Measurements from ENCODE around the gene CTNNA2. TPM values are rescaled to one million over a fixed set of nuclear protein-coding genes. Genes with fewer than 3 reads are reported as not detected.
A peak's percentile ranks its signal among the peaks of the same experiment; 100 is the strongest.

Gene CTNNA2
- total RNA-seq, 1 experiment from 2014 or later, result 5.5 TPM

DNA sequence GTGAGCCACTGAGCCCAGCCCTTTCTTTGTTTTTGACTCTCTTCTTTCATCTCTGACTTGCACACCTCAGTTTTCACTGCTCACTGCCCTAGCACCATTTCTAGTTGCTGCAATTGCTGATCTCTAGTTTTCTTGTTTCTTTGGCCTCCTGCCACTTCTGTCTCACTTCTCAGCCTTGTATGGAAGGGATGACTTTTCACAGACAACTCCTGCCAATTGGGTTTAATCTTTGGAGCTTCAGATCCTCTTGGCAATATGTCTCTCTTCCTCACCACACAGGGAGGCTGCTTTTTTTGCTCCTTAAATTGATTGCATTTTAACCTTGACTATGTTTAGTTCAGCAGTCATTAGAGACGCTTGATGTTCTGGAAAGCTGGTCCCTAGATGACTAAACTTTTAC is 323.1 kb downstream of the CTNNA2 start:
- no peaks in the 10 kb centered on the region for H3K79me2 ChIP-seq (ENCODE audit: insufficient read depth, low read length)
- H4K5ac ChIP-seq (ENCODE audit: insufficient read length, low read depth, low read length), result no peak overlapping the region
- H3K23me2 ChIP-seq (ENCODE audit: insufficient read length, low read depth, low read length, poor library complexity, severe bottlenecking), result no peaks in the 10 kb centered on the region
- Mint-ChIP-seq H3K27ac (peak overlapping the region in 2 of 3 experiments; percentile 3 to 29; a peak in 2 of 7 replicates), H3K9me3 (no peaks in the 10 kb centered on the region; a peak in 2 of 5 replicates), H3K4me3 (no peak overlapping the region), H3K4me1 (peaks cover 32 to 34% of the 10 kb centered on the region in 2 experiments), H3K36me3 (ENCODE audit: insufficient read depth in 1 of 3, low read depth in 3 of 3) (no peaks in the 10 kb centered on the region), H3K27me3 (ENCODE audit: low read depth) (no peaks in the 10 kb centered on the region)
- H2AK5ac ChIP-seq (ENCODE audit: insufficient read length, low read length), result no peak overlapping the region
- no peak overlapping the region for H4K8ac ChIP-seq (replicated peaks; ENCODE audit: insufficient read length, low read depth, low read length)
- no peaks in the 10 kb centered on the region for H3K9me3 ChIP-seq (ENCODE audit: control insufficient read depth, low read depth, low read length)
- no peaks in the 10 kb centered on the region for H3K27me3 ChIP-seq (ENCODE audit: insufficient read depth, low read length)
- no peak overlapping the region for H4K91ac ChIP-seq (ENCODE audit: insufficient read length, low read depth, low read length)
- H3K14ac ChIP-seq (ENCODE audit: insufficient read depth, low read length), result no peak overlapping the region
- H3K27ac ChIP-seq (ENCODE audit: insufficient read length, low read depth, low read length), result no peak overlapping the region
- peaks cover 3% of the 10 kb centered on the region for H3K4me1 ChIP-seq (ENCODE audit: insufficient read depth, low read length)
- no peaks in the 10 kb centered on the region for H4K20me1 ChIP-seq (ENCODE audit: control insufficient read depth, insufficient read depth, insufficient read length)
- DNase-seq, result no peak
- no peak overlapping the region for H3K4me2 ChIP-seq (ENCODE audit: insufficient read depth, insufficient read length, low read length)
- no peak overlapping the region for H2BK12ac ChIP-seq (ENCODE audit: insufficient read length, low read depth, low read length)
- no peak overlapping the region for H2AFZ ChIP-seq (ENCODE audit: low read length)
- H2BK20ac ChIP-seq (ENCODE audit: low read depth, low read length, poor library complexity, severe bottlenecking), result no peak overlapping the region
- WGBS (ENCODE audit: extremely low coverage, insufficient read length, low lambda C conversion rate), result no CpG with 5 or more reads among the region's 1 CpG
- H2BK120ac ChIP-seq (ENCODE audit: low read depth, low read length, poor library complexity, severe bottlenecking), result no peak overlapping the region
- no peak overlapping the region for H2BK5ac ChIP-seq (ENCODE audit: insufficient read length, low read length)
- H3K4ac ChIP-seq (ENCODE audit: low read depth, low read length), result no peak overlapping the region
- no peak overlapping the region for H3K18ac ChIP-seq (ENCODE audit: insufficient read length, low read depth, low read length)
- no peaks in the 10 kb centered on the region for H3K79me1 ChIP-seq (ENCODE audit: insufficient read depth, low read depth, low read length, poor library complexity, severe bottlenecking)
- H3K56ac ChIP-seq (ENCODE audit: insufficient read length, low read depth, low read length), result no peak overlapping the region
- H3K9ac ChIP-seq (ENCODE audit: extremely low read depth, insufficient read length, low read length), result no peak overlapping the region
- no peak overlapping the region for H3T11ph ChIP-seq (ENCODE audit: low read length)
- TF ChIP-seq CTCF (conservative IDR thresholded peaks at IDR 0.05), result no peak
- H2BK15ac ChIP-seq (ENCODE audit: low read depth, low read length), result no peak overlapping the region
- no peak overlapping the region for H3K23ac ChIP-seq (ENCODE audit: insufficient read length, low read depth, low read length)

Data from H9 (cell line).